ENCODE results near the gene SRI. TPM values are rescaled to one million over a fixed set of nuclear protein-coding genes. Genes with fewer than 3 reads are reported as not detected.

The SRI gene
- total and polyA plus RNA-seq, 2 experiments from 2014 or later = 116 to 228 TPM

DNA sequence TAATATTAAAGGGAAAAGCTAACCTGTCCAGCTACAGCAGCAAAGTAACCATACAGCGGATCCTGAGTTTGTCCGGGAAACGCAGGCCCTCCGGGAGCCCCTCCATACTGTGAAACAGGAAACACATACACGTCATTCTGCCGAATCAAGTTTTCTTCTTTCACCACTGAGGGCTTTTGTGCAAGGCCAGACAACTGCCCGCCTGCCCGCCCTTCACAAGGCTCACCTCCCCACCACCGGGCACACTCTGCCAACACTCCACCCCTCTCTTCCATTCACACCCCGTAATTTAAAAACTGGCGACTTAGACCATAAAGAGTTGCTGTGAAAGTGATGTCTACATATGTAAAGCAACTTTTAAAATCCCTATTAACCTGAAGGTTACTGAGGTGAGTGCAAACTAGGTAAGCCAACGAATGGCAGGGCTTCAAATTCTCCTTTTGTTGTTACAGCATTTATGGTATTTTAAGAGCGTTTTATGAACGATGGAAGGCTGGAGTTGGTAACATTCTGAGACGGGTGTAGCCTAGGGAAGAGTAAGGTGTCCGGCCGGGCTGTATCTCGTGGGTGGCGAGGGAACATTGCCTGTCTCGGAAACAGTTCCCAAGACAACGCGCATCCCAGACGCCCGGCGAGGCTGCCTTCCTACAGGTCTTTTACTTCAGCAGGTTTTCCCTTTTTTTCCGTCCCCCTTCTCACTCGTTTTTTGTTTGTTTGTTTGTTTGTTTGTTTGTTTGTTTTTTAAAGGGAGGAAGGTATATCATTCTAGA is 817 bp downstream of the SRI start:
- no peaks in the 10 kb centered on the region for H3K9me2 ChIP-seq (replicated peaks; ENCODE audit: insufficient read depth)
- H2AFZ ChIP-seq = peak overlapping the region; percentile 61
- H3K36me3 ChIP-seq (replicated peaks; ENCODE audit: insufficient read depth, low read depth) = no peaks in the 10 kb centered on the region
- H3K4me1 ChIP-seq (ENCODE audit: insufficient read depth) = no peaks in the 10 kb centered on the region
- H3K27ac ChIP-seq = peak overlapping the region; percentile 94
- H3K9me3 ChIP-seq (ENCODE audit: low read depth) = no peaks in the 10 kb centered on the region
- TF ChIP-seq, protein P1, sequence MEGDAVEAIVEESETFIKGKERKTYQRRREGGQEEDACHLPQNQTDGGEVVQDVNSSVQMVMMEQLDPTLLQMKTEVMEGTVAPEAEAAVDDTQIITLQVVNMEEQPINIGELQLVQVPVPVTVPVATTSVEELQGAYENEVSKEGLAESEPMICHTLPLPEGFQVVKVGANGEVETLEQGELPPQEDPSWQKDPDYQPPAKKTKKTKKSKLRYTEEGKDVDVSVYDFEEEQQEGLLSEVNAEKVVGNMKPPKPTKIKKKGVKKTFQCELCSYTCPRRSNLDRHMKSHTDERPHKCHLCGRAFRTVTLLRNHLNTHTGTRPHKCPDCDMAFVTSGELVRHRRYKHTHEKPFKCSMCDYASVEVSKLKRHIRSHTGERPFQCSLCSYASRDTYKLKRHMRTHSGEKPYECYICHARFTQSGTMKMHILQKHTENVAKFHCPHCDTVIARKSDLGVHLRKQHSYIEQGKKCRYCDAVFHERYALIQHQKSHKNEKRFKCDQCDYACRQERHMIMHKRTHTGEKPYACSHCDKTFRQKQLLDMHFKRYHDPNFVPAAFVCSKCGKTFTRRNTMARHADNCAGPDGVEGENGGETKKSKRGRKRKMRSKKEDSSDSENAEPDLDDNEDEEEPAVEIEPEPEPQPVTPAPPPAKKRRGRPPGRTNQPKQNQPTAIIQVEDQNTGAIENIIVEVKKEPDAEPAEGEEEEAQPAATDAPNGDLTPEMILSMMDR (IDR thresholded peaks at IDR 0.05; ENCODE audit: poor library complexity) = no peak
- TF ChIP-seq EZH2 (IDR thresholded peaks at IDR 0.05; ENCODE audit: borderline replicate concordance) (no peak), EZH2phosphoT487 (IDR thresholded peaks at IDR 0.05; ENCODE audit: low read depth, severe bottlenecking, unreplicated experiment) (no peak)
- WGBS (ENCODE audit: low lambda C conversion rate, missing lambda C conversion rate) = 2% methylated on average over 27 of the region's 27 CpGs
- H4K20me1 ChIP-seq (ENCODE audit: insufficient read depth, poor library complexity, severe bottlenecking) = peaks cover 5% of the 10 kb centered on the region
- H3K27me3 ChIP-seq = no peaks in the 10 kb centered on the region
- peak; percentile 67 for DNase-seq (ENCODE audit: low spot score)
- peak overlapping the region; percentile 79 for H3K4me2 ChIP-seq
- H3K4me3 ChIP-seq = peak overlapping the region; percentile 58
- H3K79me2 ChIP-seq = peaks cover 50% of the 10 kb centered on the region

DNA sequence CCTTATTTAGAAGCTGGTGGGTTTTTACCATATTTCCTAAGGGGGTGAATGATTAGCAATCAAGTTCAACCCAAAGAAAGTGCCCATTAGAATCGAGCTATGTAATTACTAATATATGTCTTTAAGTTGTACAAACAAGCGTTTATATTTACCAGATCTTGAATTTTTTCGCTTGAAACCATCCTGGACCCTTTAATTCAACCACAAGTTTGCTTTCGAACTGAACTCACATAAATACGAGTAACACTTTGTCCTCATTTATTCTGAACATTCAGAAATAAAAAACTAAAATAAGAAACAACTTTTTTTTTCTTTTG is 1.5 kb downstream of the SRI start:
- no peaks in the 10 kb centered on the region for H3K36me3 ChIP-seq (replicated peaks; ENCODE audit: insufficient read depth, low read depth)
- no peaks in the 10 kb centered on the region for H3K9me2 ChIP-seq (replicated peaks; ENCODE audit: insufficient read depth)
- H3K4me1 ChIP-seq (ENCODE audit: insufficient read depth) = no peaks in the 10 kb centered on the region
- H3K9me3 ChIP-seq (ENCODE audit: low read depth) = no peaks in the 10 kb centered on the region
- no peaks in the 10 kb centered on the region for H3K27me3 ChIP-seq
- peak overlapping the region; percentile 79 for H3K4me2 ChIP-seq
- 66% methylated on average over 5 of the region's 5 CpGs for WGBS (ENCODE audit: low lambda C conversion rate, missing lambda C conversion rate)
- H2AFZ ChIP-seq = peak overlapping the region; percentile 61
- H3K27ac ChIP-seq = peak overlapping the region; percentile 94
- no peak for TF ChIP-seq EZH2 (IDR thresholded peaks at IDR 0.05; ENCODE audit: borderline replicate concordance)
- no peak for TF ChIP-seq EZH2phosphoT487 (IDR thresholded peaks at IDR 0.05; ENCODE audit: low read depth, severe bottlenecking, unreplicated experiment)
- TF ChIP-seq, protein P1 (IDR thresholded peaks at IDR 0.05; ENCODE audit: poor library complexity) = no peak
- H3K4me3 ChIP-seq = peak overlapping the region; percentile 58
- H4K20me1 ChIP-seq (ENCODE audit: insufficient read depth, poor library complexity, severe bottlenecking) = peaks cover 5% of the 10 kb centered on the region
- peaks cover 56% of the 10 kb centered on the region for H3K79me2 ChIP-seq
- no peak for DNase-seq (ENCODE audit: low spot score)

DNA sequence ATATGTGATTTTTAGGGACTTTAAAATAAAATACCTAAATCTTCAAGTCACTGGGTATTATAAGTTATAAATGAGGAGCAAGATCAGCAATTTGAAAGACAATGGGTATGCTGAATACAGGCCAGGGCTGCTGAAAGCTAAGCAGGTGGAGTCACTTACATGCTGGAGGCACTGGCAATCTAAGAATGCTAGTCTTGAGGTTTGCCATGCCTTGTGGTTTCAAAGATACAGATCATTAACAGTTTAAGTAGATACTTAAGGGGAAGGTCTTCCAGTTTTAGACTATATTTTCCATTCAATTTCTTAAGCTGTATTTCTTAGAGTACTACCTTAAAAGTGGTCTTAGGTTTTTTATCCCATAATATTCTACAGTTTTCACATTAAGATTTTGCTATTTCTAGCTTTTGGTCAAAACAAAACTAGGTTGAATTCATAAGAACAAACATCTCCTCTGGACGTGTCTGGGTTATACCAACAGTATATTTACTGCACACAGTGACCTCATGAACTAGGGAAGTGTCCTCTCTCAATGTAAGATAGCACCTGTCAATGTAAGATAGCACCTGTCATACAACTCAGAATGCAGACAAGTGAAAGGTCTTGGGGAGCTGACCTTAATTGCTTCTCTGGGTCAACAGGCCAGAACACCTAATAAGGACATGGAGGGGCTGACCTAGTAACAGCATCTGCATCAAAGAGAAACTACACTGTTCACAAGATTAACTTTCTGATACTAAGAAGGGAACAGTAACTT is 2.0 kb downstream of the SRI start:
- TF ChIP-seq EZH2 (IDR thresholded peaks at IDR 0.05; ENCODE audit: borderline replicate concordance) (no peak), EZH2phosphoT487 (IDR thresholded peaks at IDR 0.05; ENCODE audit: low read depth, severe bottlenecking, unreplicated experiment) (no peak)
- TF ChIP-seq, protein P1 (IDR thresholded peaks at IDR 0.05; ENCODE audit: poor library complexity) = no peak
- Histone ChIP-seq H3K4me2 (peak overlapping the region; percentile 79), H3K9me3 (ENCODE audit: low read depth) (no peaks in the 10 kb centered on the region), H3K27ac (no peak overlapping the region), H2AFZ (no peak overlapping the region), H3K27me3 (no peaks in the 10 kb centered on the region), H3K9me2 (replicated peaks; ENCODE audit: insufficient read depth) (no peaks in the 10 kb centered on the region), H3K4me3 (no peak overlapping the region), H3K79me2 (peaks cover 58% of the 10 kb centered on the region), H3K4me1 (ENCODE audit: insufficient read depth) (no peaks in the 10 kb centered on the region), H3K36me3 (replicated peaks; ENCODE audit: insufficient read depth, low read depth) (no peaks in the 10 kb centered on the region), H4K20me1 (ENCODE audit: insufficient read depth, poor library complexity, severe bottlenecking) (peaks cover 5% of the 10 kb centered on the region)
- DNase-seq (ENCODE audit: low spot score) = no peak
- WGBS (ENCODE audit: low lambda C conversion rate, missing lambda C conversion rate) = 27% methylated on average over 1 of the region's 1 CpG
